H54 (cell line): ENCODE data around the gene GPC1.

ENCODE experiments used
- DNase-seq: peaks from one replicate; pipeline ENCODE4 v3.0.0; 2011; ENCODE audit warnings: low spot score, mixed read lengths; ENCODE audit not compliant: insufficient read length
- FAIRE-seq: peaks from 3 replicates; lab custom pipeline; 2011; peaks lifted over from hg19 to GRCh38; lab: Jason Lieb, UNC
- POLR2A ChIP-seq: IDR thresholded peaks from 2 replicates; pipeline ENCODE4 v1.6.1; 2011; ENCODE audit warnings: low read depth, mild to moderate bottlenecking, low read length

The GPC1 gene

DNA sequence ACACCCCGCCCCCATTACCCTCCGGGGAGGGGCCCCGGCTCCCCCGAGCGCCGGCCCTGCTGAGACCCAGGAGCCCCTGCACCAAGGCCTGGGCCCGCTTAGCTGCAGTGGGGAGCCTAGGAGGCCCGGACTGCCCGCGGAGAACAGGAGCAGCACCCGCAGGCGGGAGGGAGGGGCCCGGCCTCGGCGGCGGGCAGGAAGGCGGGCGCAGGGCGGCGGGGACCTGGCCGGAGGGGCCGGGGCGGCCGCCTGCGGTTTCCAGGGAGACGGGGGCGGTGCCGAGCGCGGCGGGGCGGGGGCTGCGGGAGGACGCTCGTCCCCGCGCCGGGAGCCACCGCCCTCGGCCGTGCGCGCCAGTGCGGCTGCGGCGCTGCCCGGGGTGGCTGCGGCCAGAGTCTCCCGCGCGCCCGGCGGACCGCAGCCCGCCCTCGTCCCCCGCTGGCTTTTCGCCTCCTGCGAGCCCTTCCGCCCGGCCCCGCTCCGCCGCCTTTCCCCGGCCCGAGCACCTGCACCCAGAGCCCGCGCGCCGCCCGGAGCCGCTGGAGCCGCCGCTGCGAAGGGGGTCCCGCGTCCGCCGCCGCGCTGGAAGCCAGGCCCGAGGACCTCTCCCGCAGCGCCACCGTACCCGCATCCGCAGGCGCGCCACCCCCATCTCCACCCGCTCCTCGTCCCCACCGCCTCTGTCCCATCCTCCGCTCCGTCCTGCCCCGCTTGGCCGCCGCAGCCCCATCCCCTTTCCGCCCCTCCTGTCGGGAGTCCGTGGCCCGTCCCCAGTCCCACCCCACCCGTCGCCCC, 17.2 kb downstream of the GPC1 start:
- TF ChIP-seq POLR2A, result peak; percentile 35; the same call in 1 of the 2 replicates
- no peak for FAIRE-seq
- peak; percentile 84 for DNase-seq

DNA sequence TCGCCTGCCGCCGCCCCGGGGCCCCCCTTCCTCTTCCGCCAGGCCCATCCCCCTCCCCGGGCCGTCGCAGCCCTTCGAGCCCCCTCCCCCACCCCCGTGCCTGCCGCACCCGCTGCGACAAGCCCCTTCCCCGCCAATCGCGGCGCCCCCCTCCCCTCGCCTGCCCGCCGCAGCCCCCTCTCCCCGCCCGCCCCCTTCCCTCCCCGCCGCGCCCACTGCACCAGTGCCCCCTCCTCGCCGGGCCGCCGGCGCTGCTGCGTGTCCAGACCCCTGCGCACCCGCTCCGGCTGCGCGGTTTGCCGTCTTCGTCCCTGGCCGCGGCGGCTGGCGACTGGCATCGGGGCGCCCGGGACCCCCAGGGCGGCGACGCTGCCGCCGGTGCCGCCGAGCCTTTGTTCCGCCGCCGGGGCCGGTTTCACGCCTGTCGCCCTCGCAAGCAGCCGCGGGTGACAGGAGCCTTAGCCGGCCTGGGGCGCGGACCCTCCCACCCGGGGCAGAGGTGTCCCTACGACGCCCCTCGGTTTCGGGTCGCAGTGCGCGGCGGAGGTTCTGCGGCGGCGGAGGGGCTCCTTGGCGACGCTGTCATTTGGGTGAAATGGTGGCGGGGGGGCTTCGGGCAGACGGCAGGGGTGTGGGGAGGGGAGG, 18.1 kb downstream of the GPC1 start:
- no peak for TF ChIP-seq POLR2A
- no peak for DNase-seq
- FAIRE-seq, result no peak

DNA sequence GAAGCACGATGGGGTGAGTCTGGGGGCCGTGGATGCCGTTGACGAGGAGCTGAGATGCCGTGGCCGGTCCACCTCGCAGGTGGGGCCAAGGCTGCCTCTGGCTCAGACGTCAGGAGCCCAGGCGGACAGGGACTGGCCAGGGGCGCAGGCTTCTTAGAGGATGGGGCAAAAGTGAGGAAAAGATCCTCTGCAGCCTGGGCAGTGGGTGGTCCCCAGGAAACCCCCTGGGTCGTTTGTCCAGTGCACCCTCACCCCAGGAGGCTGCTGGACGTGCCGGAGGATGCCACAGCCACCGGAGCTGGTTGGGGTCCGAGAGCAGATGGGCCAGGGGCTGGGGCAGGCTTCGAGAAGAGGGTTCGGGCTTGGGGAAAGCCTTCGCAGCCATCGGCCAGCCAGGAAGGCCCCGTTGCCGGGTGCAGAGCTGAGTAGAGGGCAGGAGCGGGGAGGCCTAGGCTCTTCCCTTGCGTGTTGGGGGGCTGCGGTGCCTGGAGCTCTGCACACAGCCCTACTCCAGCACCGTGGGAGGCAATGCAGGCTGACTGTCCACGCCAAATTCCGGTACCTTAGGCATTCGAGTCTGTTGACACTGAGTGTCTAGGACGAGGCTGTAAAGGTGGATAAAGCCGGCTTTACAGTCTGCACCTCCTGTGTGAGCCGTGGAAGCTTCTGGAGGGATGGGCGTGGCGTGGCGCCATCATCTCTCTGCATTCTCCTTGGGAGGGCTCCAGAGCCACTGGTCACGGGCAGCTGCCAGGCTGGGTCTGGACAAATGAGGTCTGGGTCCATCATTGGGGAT, 18.8 kb downstream of the GPC1 start:
- FAIRE-seq, result no peak
- DNase-seq, result no peak
- no peak for TF ChIP-seq POLR2A

DNA sequence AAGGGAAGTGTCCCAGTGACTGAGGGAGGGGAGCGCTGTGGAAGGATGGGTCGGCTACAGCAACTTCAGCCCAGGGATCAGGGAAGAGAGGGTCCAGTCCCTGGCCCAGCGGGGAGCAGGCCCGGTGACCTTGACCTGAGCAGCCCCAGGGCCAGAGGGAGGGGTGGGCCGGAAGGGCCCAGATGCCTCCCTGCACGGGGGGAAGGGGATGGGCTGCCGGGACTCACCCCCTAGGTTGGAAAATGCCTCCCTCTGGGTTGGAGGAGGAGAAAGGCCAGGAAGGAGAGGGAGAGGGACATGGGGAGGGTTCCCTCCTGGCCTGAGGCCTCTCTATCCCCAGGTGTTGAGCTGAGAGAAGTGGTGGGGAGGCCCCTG, 19.8 kb downstream of the GPC1 start:
- no peak for FAIRE-seq
- no peak for DNase-seq
- no peak for TF ChIP-seq POLR2A

DNA sequence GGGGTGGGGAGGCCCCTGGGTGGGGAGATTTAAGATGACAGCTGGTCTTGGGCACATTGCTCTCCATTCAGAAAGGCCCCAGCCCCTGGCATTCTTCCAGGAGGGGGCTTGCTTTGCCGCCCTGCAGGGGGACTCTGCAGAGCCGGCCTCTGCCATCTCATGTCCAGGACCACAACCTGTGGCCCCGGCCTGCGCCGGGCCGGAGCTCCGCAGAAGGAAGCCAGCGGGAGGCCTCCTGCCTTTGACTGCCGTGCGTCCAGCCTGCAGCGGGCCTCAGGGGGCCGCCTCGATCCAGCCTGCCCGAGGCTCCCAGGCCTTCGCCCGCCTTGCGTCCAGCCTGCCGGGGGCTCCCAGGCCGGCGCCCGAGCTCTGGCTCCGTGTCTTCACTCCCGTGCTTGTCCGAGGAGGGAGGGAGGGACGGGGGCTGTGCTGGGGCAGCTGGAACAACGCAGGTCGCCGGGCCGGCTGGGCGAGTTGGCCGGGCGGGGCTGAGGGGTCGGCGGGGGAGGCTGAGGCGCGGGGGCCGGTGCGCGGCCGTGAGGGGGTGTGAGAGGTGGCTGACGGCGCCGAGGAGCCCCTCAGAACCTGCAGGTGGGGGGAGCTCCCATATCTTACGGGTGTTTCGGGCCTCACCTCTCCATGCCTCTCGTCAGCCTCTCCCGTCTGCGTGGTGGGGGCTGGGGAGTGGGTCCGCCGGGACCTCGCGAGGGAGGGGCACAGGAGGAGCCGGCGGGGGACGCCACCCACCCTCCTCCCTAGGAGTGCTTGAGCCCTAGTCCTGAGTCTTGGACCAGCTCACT, 20.4 kb downstream of the GPC1 start:
- DNase-seq, result no peak

DNA sequence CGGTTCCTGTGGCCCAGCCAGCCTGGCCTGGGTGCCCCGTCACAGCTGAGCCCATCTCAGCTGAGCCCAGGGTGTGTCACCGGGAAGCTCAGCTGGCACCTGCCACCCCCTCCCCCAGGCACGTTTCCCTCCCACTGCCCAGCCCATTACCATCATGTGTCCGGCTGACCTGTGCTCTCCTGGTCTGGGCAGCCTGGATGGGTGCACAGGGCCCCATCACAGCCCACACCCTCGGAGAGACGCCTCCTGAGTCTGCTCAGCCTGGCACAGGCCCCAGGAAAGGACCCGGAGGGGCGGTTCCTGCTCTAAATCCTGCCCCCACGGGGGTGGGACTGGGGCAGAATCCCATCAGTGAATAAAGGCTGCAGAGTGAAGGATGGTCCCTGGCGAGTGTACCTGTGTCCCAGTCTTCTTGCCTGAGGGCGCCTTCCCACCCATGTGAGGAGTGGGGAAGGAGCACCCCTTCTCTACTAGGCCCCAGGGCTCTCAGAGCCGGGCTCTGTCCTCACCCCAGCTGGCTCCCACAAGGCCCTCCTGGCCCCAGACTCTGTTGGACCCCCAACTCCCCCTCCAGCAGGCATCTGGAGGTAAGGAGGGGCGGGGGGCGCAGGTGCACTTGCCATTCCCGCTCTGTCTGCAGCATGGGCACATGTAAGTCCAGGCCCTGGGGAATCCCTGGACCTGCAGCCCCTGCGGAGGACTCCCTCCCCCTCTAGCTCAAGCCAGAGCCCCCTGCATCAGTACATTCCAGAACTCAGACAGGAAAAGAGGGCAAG, 21.2 kb downstream of the GPC1 start:
- TF ChIP-seq POLR2A, result no peak
- peak; percentile 70 for DNase-seq
- FAIRE-seq, result no peak

More for the DNA sequence above, 20.4 kb downstream of the GPC1 start:
- no peak for TF ChIP-seq POLR2A
- FAIRE-seq, result no peak

DNA sequence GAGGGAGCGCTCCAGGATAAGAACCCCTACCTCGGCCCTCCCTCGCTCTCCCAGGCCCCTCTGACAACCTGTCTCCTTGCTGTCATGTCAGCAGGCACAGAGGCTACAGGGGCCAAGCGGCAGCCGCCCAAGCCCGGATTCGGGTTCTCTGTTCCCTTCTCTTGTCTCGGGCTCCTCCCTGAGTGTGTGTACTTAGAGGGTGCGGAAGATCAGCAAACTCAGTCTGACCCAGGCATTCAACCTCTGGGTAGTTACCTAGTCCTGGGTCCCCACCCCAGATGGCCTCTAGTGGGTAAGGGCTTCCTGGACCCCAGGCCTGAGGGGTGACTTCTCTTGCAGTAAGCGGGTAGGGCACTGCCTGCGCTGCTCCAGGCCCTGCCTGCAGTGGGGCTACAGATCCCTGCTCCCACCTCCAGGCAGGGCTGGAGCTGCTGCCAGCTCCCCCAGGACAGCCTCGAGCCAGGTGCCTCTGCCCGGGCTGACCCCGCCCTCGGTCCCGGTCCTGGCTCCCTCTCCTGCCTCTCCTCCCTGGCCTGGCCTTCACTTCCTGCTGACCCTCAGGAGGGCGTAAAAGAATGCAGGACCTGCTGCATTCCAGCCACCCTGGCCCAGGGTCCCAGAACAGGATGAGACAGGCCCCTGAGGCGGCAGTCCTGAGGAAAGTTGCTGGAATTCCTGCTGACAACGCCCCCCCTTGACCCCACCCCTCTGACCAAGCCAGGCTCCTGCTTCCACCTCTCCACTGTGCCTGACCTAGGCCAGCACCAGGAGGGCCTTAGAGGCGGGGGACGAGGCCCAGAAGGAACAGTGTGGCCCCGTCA, 22.0 kb downstream of the GPC1 start:
- TF ChIP-seq POLR2A, result no peak
- FAIRE-seq, result no peak
- no peak for DNase-seq

DNA sequence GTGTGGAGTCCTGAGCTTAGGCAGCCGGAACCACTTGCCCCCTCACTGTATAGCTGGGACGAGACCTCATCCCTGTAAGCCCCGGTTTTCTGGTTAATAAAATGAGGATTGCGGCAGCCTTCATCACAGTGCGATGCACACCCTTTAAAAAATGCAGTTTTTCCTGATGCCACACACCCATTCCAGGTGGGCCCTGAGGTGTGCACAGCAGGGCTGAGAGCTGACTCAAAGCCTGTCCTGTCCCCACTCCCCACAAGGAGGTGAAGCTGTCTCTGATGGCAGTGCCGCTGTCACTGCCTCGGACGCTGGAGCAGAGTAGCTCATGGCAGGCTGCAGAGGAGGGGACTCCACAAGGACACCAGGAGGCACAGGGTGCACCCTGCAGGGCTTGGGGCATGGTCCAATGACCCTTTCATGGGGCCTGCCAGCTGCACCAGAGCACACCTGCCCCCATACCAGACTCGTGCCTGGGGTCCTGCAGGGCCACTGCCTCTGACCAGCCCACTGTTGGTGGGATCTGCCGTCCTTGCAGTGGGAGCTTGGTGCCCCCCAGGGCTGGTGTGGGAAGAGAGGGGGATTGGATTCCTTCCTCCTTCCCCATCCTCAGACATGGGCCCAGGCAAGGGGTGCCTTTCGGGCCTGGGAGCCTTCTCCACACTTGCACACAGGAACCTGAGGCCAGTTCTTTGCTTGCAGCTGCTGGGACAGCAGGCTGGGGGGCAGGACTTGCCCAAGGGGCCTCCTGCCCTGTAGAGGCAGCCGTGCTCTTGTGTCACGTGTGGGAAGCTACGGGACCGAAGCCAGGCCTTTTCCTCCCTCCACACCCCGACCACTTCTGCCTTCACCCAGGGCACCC, 22.8 kb downstream of the GPC1 start:
- DNase-seq, result no peak

DNA sequence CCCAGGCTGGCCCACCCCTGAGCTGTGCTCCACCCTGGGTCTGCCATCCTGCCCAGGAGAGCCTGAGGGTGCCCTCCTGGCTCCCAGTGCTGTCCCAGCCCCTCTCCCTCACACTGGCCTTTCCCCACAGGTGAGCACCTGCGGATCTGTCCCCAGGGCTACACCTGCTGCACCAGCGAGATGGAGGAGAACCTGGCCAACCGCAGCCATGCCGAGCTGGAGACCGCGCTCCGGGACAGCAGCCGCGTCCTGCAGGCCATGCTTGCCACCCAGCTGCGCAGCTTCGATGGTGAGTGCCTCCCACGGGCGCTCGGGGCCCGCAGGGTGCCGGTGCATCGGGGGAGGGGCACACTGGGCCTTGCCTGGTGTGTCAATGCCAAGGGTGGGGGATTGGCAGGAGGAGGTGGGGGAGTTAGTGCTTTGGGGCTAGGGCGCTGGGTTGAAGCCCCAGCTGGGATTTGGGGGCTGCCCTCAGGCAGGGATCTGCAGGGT, 23.5 kb downstream of the GPC1 start:
- FAIRE-seq, result no peak
- no peak for DNase-seq
- TF ChIP-seq POLR2A, result no peak

More for the DNA sequence above, 22.8 kb downstream of the GPC1 start:
- FAIRE-seq, result no peak
- no peak for TF ChIP-seq POLR2A

DNA sequence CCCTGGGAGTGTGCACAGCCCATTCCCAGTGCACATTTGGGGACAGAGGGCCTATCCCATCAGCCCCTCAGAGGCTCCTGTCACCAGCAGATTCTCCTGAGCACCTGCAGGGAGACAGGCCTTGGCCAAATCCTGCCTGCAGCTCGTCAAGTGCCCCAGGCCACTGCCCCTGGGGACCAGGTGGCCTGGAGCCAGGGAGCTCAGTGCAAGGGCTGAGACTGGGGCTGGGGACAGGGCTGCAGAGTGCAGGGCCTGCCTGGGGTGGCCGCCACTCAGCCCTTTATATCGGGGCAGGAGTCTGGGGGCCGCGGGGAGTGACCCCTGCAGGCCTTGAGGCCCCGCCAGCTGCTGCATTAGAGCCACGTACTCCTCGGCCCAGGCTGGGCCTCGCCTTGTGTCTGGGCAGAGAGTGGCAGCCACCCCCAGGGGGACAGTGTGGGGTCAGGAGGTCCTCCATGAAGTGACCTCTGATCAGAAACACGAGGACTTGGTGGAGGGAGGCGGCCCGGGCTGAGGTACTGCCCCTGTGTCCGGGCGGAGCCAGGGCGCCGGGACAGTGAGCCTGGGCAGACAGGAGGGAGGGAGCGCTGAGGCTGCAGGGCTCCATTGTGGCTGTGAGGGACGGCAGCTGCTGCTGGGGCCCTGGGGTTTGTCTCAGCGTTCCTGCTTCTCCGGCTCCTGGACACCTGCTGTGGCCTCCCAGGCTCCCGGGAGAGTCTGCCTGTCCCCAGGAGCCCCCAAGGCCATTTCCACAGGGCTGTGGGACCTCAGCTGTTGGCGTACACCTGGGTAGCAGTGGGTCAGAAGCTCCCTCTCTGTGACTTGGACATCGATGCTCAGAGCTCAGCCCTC, 24.2 kb downstream of the GPC1 start:
- FAIRE-seq (no peak), DNase-seq (no peak)
- TF ChIP-seq POLR2A, result no peak

DNA sequence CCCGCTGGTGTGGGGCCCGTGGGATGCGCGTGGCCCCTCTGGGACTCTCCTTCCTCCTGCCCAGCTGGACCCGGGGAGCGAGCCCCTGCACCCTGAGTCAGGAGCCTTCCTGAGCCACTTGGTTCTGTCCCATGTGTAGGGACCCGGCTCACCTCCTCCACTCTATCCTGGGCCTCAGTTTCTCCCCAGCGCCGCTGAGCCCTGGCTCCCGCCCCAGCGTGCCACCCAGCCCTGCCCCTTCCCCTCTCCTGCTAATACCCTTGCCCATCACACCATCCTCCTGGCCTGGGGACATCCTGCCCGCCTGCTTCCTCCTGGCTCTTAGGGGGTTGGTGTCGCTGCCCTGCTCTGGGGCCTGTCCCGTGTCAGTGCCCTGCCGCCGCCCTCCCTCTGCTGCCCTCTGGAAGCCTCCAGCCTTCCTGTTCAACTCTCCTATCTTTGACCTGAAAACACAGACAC, 24.8 kb downstream of the GPC1 start:
- FAIRE-seq (no peak), DNase-seq (no peak)
- no peak for TF ChIP-seq POLR2A
